Caco-2 (cell line): Measurements from ENCODE around the gene RRAGD. TPM values are rescaled to one million over a fixed set of nuclear protein-coding genes. Genes with fewer than 3 reads are reported as not detected.

Experiments
- BruUV-seq: library from RNA; stranded (reverse); fragments of 400-500 nt; replicated peaks from 2 replicates; lab custom pipeline; 2021; lab: Mats Ljungman, UMichigan
- CTCF ChIA-PET: fragments of 300-600 bp; sonication (Branson Sonifier 250); formaldehyde crosslinking; loops from one replicate; lab custom pipeline; 2022; ENCODE audit warnings: antibody characterized with exemption; lab: Charles Lee
- POLR2A ChIA-PET: fragments of 300-600 bp; sonication (Branson Sonifier 250); formaldehyde crosslinking; loops from one replicate; lab custom pipeline; 2022; ENCODE audit warnings: antibody characterized with exemption; lab: Charles Lee
- DNase-seq, 2 experiments: peaks; one replicate each; pipeline versions ENCODE4 v3.0.0 to v3.0.0-alpha.2; 2020 to 2022
- H3K27me3 ChIP-seq: replicated peaks from 2 replicates; pipeline ENCODE4 v1.6.0; 2011; ENCODE audit warnings: low read length; ENCODE audit not compliant: control insufficient read depth, insufficient read depth
- H3K36me3 ChIP-seq: 2 replicates; pipeline ENCODE4 v1.5.1; 2011; ENCODE audit warnings: low read length; ENCODE audit not compliant: control insufficient read depth, insufficient read depth
- H3K4me1 ChIP-seq: fragments of 250-450 bp; sonication (Bioruptor Pico); 2 replicates; pipeline ENCODE4 v1.5.1; 2020; ENCODE audit warnings: mild to moderate bottlenecking
- H3K4me3 ChIP-seq: 2 replicates; pipeline ENCODE4 v1.5.1; 2011; ENCODE audit warnings: low read depth, mild to moderate bottlenecking, control low read depth, low read length
- H3K9me3 ChIP-seq: fragments of 250-450 bp; sonication (Bioruptor Pico); 2 replicates; pipeline ENCODE4 v1.5.1; 2020; ENCODE audit warnings: mild to moderate bottlenecking, moderate library complexity
- H3K27ac Mint-ChIP-seq: one replicate; pipeline ENCODE4 v1.8.0; 2022; ENCODE audit warnings: mixed read lengths; ENCODE audit not compliant: unreplicated experiment
- H3K27me3 Mint-ChIP-seq: one replicate; pipeline ENCODE4 v1.8.0; 2022; ENCODE audit warnings: mixed read lengths; ENCODE audit not compliant: insufficient read depth, unreplicated experiment
- H3K36me3 Mint-ChIP-seq: one replicate; pipeline ENCODE4 v1.8.0; 2022; ENCODE audit warnings: mild to moderate bottlenecking, mixed read lengths; ENCODE audit not compliant: insufficient read depth, unreplicated experiment
- H3K4me1 Mint-ChIP-seq: one replicate; pipeline ENCODE4 v1.8.0; 2022; ENCODE audit warnings: low read depth, mixed read lengths; ENCODE audit not compliant: unreplicated experiment
- H3K4me3 Mint-ChIP-seq: one replicate; pipeline ENCODE4 v1.8.0; 2022; ENCODE audit warnings: mild to moderate bottlenecking, moderate library complexity, mixed read lengths; ENCODE audit not compliant: unreplicated experiment
- H3K9me3 Mint-ChIP-seq: one replicate; pipeline ENCODE4 v1.8.0; 2022; ENCODE audit warnings: mixed read lengths; ENCODE audit not compliant: unreplicated experiment
- intact Hi-C: fragments of 100-400 bp; cut with micrococcal nuclease; formaldehyde crosslinking; loops from one replicate; pipeline ENCODE4 v1.10.0; 2022; ENCODE audit not compliant: unreplicated experiment
- total RNA-seq: library from RNA; stranded (reverse); gene quantifications from 2 replicates; pipeline ENCODE4 v1.2.3, GENCODE V29; 2022
- TF ChIP-seq, protein P1 (sequence below), 2 experiments: fragments of 200-600 bp in 1 of 2; IDR thresholded peaks; 1 replicate in 1 of 2; 2 replicates in 1 of 2; pipeline versions ENCODE4 v1.5.1 to v1.8.0; 2011 to 2022; ENCODE audit warnings: antibody characterized with exemption in 1 of 2, control low read depth in 1 of 2, inconsistent platforms in 1 of 2, low read depth in 1 of 2, low read length in 1 of 2, mild to moderate bottlenecking in 1 of 2, moderate library complexity in 1 of 2; ENCODE audit not compliant: insufficient read depth in 1 of 2, severe bottlenecking in 1 of 2, unreplicated experiment in 1 of 2

RRAGD gene
- total RNA-seq, 1 experiment from 2014 or later = 8.0 TPM

DNA sequence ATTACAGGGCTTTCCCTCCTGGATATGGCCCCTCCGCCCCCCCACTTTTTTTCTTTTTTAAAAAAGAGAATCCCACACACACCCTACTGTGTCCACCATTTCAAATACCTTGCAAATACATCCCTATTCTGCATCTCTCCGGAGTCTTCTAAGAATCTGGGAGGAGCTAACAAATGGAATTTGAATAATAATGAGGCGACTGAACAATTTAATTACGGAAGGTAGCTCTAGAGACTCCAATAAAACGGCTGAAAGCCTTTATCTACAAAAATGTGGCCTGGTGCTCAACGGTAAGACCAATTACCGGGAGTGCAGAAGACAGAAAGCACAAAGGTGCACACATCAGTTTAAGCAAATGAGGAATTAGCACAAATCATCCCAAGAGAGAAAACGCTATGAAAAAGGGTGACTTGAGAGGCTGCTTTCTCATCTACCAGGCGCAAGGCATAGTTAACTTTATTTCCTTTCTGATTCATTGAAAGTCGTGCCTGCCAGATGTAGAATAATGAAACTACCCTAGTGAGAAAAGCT lies 1.8 kb downstream of the RRAGD start:
- H3K4me3 Mint-ChIP-seq = no peak overlapping the region
- TSS peak; percentile 23 for BruUV-seq
- Histone ChIP-seq H3K27me3 (no peaks in the 10 kb centered on the region), H3K4me3 (no peak overlapping the region), H3K9me3 (no peaks in the 10 kb centered on the region), H3K4me1 (no peaks in the 10 kb centered on the region), H3K36me3 (no peaks in the 10 kb centered on the region)
- no peak for DNase-seq
- intact Hi-C loops = loop anchor here (5.0 kb wide), 1 partner anchor 33 kb away; no protein-coding TSS in a partner anchor
- H3K36me3 Mint-ChIP-seq = no peaks in the 10 kb centered on the region
- ChIA-PET POLR2A (no interaction called here), CTCF (no interaction called here)
- TF ChIP-seq, protein P1, sequence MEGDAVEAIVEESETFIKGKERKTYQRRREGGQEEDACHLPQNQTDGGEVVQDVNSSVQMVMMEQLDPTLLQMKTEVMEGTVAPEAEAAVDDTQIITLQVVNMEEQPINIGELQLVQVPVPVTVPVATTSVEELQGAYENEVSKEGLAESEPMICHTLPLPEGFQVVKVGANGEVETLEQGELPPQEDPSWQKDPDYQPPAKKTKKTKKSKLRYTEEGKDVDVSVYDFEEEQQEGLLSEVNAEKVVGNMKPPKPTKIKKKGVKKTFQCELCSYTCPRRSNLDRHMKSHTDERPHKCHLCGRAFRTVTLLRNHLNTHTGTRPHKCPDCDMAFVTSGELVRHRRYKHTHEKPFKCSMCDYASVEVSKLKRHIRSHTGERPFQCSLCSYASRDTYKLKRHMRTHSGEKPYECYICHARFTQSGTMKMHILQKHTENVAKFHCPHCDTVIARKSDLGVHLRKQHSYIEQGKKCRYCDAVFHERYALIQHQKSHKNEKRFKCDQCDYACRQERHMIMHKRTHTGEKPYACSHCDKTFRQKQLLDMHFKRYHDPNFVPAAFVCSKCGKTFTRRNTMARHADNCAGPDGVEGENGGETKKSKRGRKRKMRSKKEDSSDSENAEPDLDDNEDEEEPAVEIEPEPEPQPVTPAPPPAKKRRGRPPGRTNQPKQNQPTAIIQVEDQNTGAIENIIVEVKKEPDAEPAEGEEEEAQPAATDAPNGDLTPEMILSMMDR (IDR thresholded peaks at IDR 0.05; ENCODE audit: insufficient read depth in 1 of 2, low read depth in 1 of 2, low read length in 1 of 2, severe bottlenecking in 1 of 2, unreplicated experiment in 1 of 2) = no peak
- peaks cover 7% of the 10 kb centered on the region for H3K27me3 Mint-ChIP-seq
- H3K9me3 Mint-ChIP-seq = no peaks in the 10 kb centered on the region
- no peak overlapping the region for H3K27ac Mint-ChIP-seq
- no peaks in the 10 kb centered on the region for H3K4me1 Mint-ChIP-seq

DNA sequence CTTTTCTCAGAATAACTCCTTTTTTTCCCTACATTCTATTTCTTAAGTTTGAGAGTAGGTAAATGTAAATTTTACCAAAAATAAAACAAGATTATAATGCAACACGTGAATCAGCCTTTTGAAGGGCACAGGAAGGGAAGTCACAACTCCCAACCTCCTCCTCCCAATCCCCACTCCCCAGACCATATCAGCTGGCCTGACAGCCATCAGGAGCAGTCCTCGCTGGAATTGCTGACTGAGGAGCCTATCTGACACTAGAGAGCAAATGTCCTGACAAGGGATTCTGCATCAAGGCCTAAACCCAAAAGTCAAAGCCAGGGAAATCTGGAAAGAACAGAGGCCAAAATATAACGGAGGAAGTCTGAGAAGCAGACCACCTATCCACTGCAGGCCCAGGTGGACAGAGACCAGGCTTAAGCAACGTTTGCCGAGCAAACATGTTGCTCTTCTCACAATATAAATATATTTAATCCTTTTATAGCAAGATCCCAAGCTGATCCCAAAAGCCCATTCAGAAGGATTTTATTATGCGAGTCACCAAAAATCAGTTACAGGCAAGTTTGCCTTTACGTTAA lies 2.5 kb downstream of the RRAGD start:
- no peaks in the 10 kb centered on the region for H3K36me3 ChIP-seq
- no peaks in the 10 kb centered on the region for H3K4me1 Mint-ChIP-seq
- no peak overlapping the region for H3K4me3 Mint-ChIP-seq
- no peaks in the 10 kb centered on the region for H3K4me1 ChIP-seq
- H3K9me3 Mint-ChIP-seq = no peaks in the 10 kb centered on the region
- no peak for DNase-seq
- no peak overlapping the region for H3K27ac Mint-ChIP-seq
- ChIA-PET CTCF (interaction anchor here (0.5 to 0.7 kb wide), 2 partner anchors 60 to 1722 kb away, joined by 3 read pairs; no protein-coding TSS in a partner anchor), POLR2A (interaction anchor here (0.6 kb wide), 1 partner anchor 8 kb away, joined by 4 read pairs; no protein-coding TSS in a partner anchor)
- intact Hi-C loops = loop anchor here (5.0 kb wide), 1 partner anchor 32 kb away; no protein-coding TSS in a partner anchor
- H3K27me3 Mint-ChIP-seq = peaks cover 6% of the 10 kb centered on the region
- H3K4me3 ChIP-seq = no peak overlapping the region
- BruUV-seq = no TSS peak
- no peaks in the 10 kb centered on the region for H3K27me3 ChIP-seq
- TF ChIP-seq, protein P1 (IDR thresholded peaks at IDR 0.05; ENCODE audit: insufficient read depth in 1 of 2, low read depth in 1 of 2, low read length in 1 of 2, severe bottlenecking in 1 of 2, unreplicated experiment in 1 of 2) = no peak
- no peaks in the 10 kb centered on the region for H3K9me3 ChIP-seq
- no peaks in the 10 kb centered on the region for H3K36me3 Mint-ChIP-seq

DNA sequence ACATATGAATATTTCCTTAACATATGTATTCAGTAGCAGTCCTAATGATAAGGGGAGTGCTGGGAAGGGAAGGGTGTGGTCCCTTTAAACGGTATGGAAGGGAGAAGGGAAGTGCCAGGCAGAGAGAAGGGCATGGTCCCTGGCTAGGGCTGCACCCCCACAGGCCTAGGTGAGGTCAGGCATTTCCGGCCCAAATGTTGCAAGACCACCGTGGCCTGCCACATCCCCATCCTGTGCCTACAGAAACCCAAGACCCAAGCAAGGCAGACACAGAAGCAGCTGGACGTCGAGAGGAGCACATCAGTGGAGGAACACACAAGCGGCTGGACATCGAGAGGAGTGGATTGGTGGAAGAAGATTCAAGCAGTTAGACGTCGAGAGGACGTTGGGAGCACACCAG lies 5.9 kb downstream of the RRAGD start:
- H3K36me3 Mint-ChIP-seq = no peaks in the 10 kb centered on the region
- no peak overlapping the region for H3K4me3 ChIP-seq
- TF ChIP-seq, protein P1 (IDR thresholded peaks at IDR 0.05; ENCODE audit: insufficient read depth in 1 of 2, low read depth in 1 of 2, low read length in 1 of 2, severe bottlenecking in 1 of 2, unreplicated experiment in 1 of 2) = no peak
- no peaks in the 10 kb centered on the region for H3K9me3 ChIP-seq
- no peaks in the 10 kb centered on the region for H3K4me1 ChIP-seq
- intact Hi-C loops = no loop called here
- H3K9me3 Mint-ChIP-seq = no peaks in the 10 kb centered on the region
- H3K36me3 ChIP-seq = no peaks in the 10 kb centered on the region
- H3K4me3 Mint-ChIP-seq = no peak overlapping the region
- H3K27ac Mint-ChIP-seq = no peak overlapping the region
- H3K27me3 ChIP-seq = no peaks in the 10 kb centered on the region
- peaks cover 2% of the 10 kb centered on the region for H3K27me3 Mint-ChIP-seq
- ChIA-PET POLR2A (interaction anchor here (0.5 kb wide), 1 partner anchor 58 kb away, joined by 3 read pairs; no protein-coding TSS in a partner anchor), CTCF (no interaction called here)
- H3K4me1 Mint-ChIP-seq = no peaks in the 10 kb centered on the region
- no TSS peak for BruUV-seq
- no peak for DNase-seq
